Right atrium auricular region (tissue), 2 donors: ENCODE data around the gene NAT8L. TPM values are rescaled to one million over a fixed set of nuclear protein-coding genes. Genes with fewer than 3 reads are reported as not detected.
"Not testable (repeated sequence)": the region's sequence is repeated elsewhere in the genome, so short reads cannot be mapped to it uniquely, and the experiment has no call there.

Source experiments
- DNase-seq: peaks from one replicate; pipeline ENCODE4 v3.0.0-alpha.2; 2019; ENCODE audit warnings: low spot score
- H3K27ac ChIP-seq, 2 donors: fragments of 200-600 bp; sonication (generic); 1 replicate in 1 of 2; 2 replicates in 1 of 2; pipeline ENCODE4 v1.5.1; 2016 to 2019
- H3K27me3 ChIP-seq, 2 donors: fragments of 200-600 bp; sonication (generic); one replicate each; pipeline versions ENCODE4 v1.5.1 to v1.6.0; 2017 to 2019
- H3K36me3 ChIP-seq: fragments of 200-600 bp; sonication (generic); one replicate; pipeline ENCODE4 v1.5.1; 2016
- H3K4me1 ChIP-seq, 2 donors: fragments of 200-600 bp; sonication (generic); one replicate each; pipeline versions ENCODE4 v1.5.1 to v1.6.0; 2017 to 2019
- H3K4me3 ChIP-seq, 2 donors: fragments of 200-600 bp; sonication (generic); 1 replicate in 1 of 2; 2 replicates in 1 of 2; pipeline ENCODE4 v1.5.1; 2017 to 2019; ENCODE audit warnings: mild to moderate bottlenecking in 1 of 2, moderate library complexity in 1 of 2
- H3K9me3 ChIP-seq, 2 donors: fragments of 200-600 bp; sonication (generic); one replicate each; pipeline ENCODE4 v1.5.1; 2019
- total RNA-seq, 2 donors: library from RNA; depleted of rRNA; stranded (reverse); fragments of >200 nt; gene quantifications; one replicate each; pipeline ENCODE4 v1.1.0, GENCODE V29; 2016
- TF ChIP-seq, protein P1 (sequence below), 2 donors: fragments of 200-600 bp; sonication (generic); IDR thresholded peaks; one replicate each; pipeline ENCODE4 v1.5.1; 2019; ENCODE audit warnings: antibody characterized with exemption in 2 of 2

Gene NAT8L, protein sequence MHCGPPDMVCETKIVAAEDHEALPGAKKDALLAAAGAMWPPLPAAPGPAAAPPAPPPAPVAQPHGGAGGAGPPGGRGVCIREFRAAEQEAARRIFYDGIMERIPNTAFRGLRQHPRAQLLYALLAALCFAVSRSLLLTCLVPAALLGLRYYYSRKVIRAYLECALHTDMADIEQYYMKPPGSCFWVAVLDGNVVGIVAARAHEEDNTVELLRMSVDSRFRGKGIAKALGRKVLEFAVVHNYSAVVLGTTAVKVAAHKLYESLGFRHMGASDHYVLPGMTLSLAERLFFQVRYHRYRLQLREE
- 1 to 10 TPM; 3.0 to 3.2 TPM for total RNA-seq

DNA sequence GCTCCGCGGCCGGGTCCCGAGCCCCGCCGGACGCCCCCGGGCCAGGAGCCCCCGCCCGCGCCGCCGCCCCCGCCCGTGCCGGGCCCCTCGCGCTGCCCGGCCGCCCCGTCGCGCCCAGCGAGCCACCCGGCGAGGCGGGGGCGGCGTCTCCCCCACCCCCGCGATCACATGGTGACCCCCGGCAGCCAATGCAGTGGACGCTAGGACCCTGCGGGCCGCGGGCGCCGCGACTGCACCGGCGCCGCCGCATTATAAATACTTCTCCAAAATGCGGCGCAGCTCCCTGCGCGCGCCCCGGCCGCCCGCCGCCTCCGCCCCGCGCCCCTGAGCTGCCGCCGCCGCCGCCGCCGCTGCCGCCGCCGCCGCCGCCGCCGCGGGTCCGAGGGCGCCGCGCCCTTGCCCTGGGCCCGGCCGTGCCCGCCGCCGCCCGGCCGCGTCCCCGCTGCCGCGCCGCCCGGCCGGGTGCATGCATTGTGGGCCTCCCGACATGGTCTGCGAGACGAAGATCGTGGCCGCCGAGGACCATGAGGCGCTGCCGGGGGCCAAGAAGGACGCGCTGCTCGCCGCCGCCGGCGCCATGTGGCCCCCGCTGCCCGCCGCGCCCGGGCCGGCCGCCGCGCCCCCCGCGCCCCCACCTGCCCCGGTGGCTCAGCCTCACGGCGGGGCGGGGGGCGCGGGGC, at the start of gene NAT8L:
NAT8L (plus strand) TSS at position 282 of the 680 bp plus-strand sequence; CDS start at position 467, 185 bp downstream.
- Histone ChIP-seq H3K4me3 (peak within 1 kb of the TSS; percentile 56 to 57), H3K4me1 (peaks cover 0 to 15% of the 10 kb centered on the region in 2 donors), H3K27me3 (peaks cover 0 to 6% of the 10 kb centered on the region in 2 donors), H3K36me3 (no peaks in the 10 kb centered on the region), H3K27ac (no peak within 1 kb of the TSS), H3K9me3 (no peaks in the 10 kb centered on the region)
- no peak for DNase-seq
- TF ChIP-seq, protein P1, sequence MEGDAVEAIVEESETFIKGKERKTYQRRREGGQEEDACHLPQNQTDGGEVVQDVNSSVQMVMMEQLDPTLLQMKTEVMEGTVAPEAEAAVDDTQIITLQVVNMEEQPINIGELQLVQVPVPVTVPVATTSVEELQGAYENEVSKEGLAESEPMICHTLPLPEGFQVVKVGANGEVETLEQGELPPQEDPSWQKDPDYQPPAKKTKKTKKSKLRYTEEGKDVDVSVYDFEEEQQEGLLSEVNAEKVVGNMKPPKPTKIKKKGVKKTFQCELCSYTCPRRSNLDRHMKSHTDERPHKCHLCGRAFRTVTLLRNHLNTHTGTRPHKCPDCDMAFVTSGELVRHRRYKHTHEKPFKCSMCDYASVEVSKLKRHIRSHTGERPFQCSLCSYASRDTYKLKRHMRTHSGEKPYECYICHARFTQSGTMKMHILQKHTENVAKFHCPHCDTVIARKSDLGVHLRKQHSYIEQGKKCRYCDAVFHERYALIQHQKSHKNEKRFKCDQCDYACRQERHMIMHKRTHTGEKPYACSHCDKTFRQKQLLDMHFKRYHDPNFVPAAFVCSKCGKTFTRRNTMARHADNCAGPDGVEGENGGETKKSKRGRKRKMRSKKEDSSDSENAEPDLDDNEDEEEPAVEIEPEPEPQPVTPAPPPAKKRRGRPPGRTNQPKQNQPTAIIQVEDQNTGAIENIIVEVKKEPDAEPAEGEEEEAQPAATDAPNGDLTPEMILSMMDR (IDR thresholded peaks at IDR 0.05), result no peak

GRCh38 chr4:2009651-2010233, 49.4 kb upstream of the NAT8L start:
- Histone ChIP-seq H3K4me3 (peak overlapping the region; percentile 85 to 98), H3K9me3 (no peaks in the 10 kb centered on the region), H3K27ac (peak overlapping the region; percentile 96 to 99), H3K4me1 (peaks cover 0 to 25% of the 10 kb centered on the region in 2 donors), H3K36me3 (no peaks in the 10 kb centered on the region), H3K27me3 (no peaks in the 10 kb centered on the region)
- peak; percentile 65 for DNase-seq
- TF ChIP-seq, protein P1 (IDR thresholded peaks at IDR 0.05), result peak in 1 of 2 donors; percentile 21

DNA sequence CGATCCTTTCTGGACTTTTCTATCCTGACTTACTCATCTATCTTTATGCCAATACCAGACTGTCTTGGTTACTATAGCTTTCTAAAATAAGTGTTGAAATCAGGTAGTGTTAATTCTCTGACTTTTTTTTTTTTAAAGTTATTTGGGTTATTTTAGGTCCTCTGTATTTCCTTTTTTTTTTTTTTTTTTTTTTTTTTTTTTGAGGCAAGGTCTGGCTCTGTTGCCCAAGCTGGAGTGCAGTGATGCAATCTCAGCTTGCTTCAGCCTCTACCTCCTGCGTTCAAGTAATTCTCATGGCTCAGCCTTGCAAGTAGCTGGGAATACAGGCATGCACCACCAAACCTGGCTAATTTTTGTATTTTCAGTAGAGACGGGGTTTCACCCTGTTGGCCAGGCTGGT, 47.5 kb upstream of the NAT8L start:
- Histone ChIP-seq H3K4me3 (no peak overlapping the region), H3K27me3 (no peaks in the 10 kb centered on the region), H3K4me1 (peaks cover 0 to 25% of the 10 kb centered on the region in 2 donors), H3K36me3 (no peaks in the 10 kb centered on the region), H3K27ac (no peak overlapping the region), H3K9me3 (no peaks in the 10 kb centered on the region)
- no peak for DNase-seq
- TF ChIP-seq, protein P1 (IDR thresholded peaks at IDR 0.05), result no peak

- TF ChIP-seq, protein P1 (IDR thresholded peaks at IDR 0.05), result no peak
- Histone ChIP-seq H3K27ac (no peak overlapping the region), H3K36me3 (no peaks in the 10 kb centered on the region), H3K4me1 (peaks cover 0 to 4% of the 10 kb centered on the region in 2 donors), H3K9me3 (no peaks in the 10 kb centered on the region), H3K27me3 (no peaks in the 10 kb centered on the region), H3K4me3 (no peak overlapping the region)
- no peak for DNase-seq
Measured at GRCh38 chr4:2015008-2015407, 44.1 kb upstream of the NAT8L start.

GRCh38 chr4:2021358-2022018, 37.6 kb upstream of the NAT8L start:
- H3K4me3 ChIP-seq, result peak overlapping the region in 1 of 2 donors; percentile 19
- DNase-seq, H3K27ac ChIP-seq, H3K27me3 ChIP-seq, H3K4me1 ChIP-seq, H3K36me3 ChIP-seq, H3K9me3 ChIP-seq: not testable (repeated sequence)

GRCh38 chr4:2024683-2025082, 34.4 kb upstream of the NAT8L start:
- TF ChIP-seq, protein P1 (IDR thresholded peaks at IDR 0.05), result no peak
- no peak for DNase-seq
- H3K27ac ChIP-seq, result no peak overlapping the region
- H3K36me3 ChIP-seq, result no peaks in the 10 kb centered on the region
- no peak overlapping the region for H3K4me3 ChIP-seq
- no peaks in the 10 kb centered on the region for H3K9me3 ChIP-seq
- no peaks in the 10 kb centered on the region for H3K27me3 ChIP-seq
- H3K4me1 ChIP-seq, result no peaks in the 10 kb centered on the region
